Stomach (tissue), 9 donors: ENCODE results near the gene DNTT. TPM values are rescaled to one million over a fixed set of nuclear protein-coding genes. Genes with fewer than 3 reads are reported as not detected.
A peak's percentile ranks its signal among the peaks of the same experiment; 100 is the strongest.

Experiments used
- DNase-seq, 2 donors: peaks; one replicate each; pipeline versions ENCODE4 v3.0.0 to v3.0.0-alpha.2; 2013 to 2019
- H3K27ac ChIP-seq, 5 donors: fragments of 200-600 bp in 4 of 5; sonication (generic) in 4 of 5; one replicate each; pipeline ENCODE4 v1.5.1; 2013 to 2019; ENCODE audit warnings: mild to moderate bottlenecking in 1 of 5, moderate library complexity in 1 of 5
- H3K27me3 ChIP-seq, 3 donors: fragments of 200-600 bp; sonication (generic); one replicate each; pipeline ENCODE4 v1.5.1; 2017 to 2019; ENCODE audit warnings: mixed run types in 1 of 3
- H3K36me3 ChIP-seq, 4 donors: fragments of 200-600 bp; sonication (generic); 1 replicate in 3 of 4; 2 replicates in 1 of 4; pipeline ENCODE4 v1.5.1; 2016 to 2019
- H3K4me1 ChIP-seq, 4 donors: fragments of 200-600 bp; sonication (generic); one replicate each; pipeline ENCODE4 v1.5.1; 2016 to 2019
- H3K4me3 ChIP-seq, 4 donors: fragments of 200-600 bp; sonication (generic) in 3 of 4; one replicate each; pipeline ENCODE4 v1.5.1; 2016 to 2019; ENCODE audit warnings: mild to moderate bottlenecking in 1 of 4
- H3K9me3 ChIP-seq, 4 donors: fragments of 200-600 bp; sonication (generic); one replicate each; pipeline ENCODE4 v1.5.1; 2016 to 2019
- EP300 ChIP-seq: sonication (generic); formaldehyde crosslinking; IDR thresholded peaks from one replicate; pipeline ENCODE4 v1.6.1; 2017; ENCODE audit warnings: antibody characterized with exemption
- POLR2A ChIP-seq, 4 donors: fragments of 450-650 bp; IDR thresholded peaks; one replicate each; pipeline ENCODE4 v1.6.1; 2016; ENCODE audit warnings: antibody characterized with exemption in 4 of 4, control low read depth in 2 of 4, mild to moderate bottlenecking in 1 of 4, moderate library complexity in 1 of 4
- POLR2AphosphoS5 ChIP-seq, 3 donors: sonication (generic); formaldehyde crosslinking; IDR thresholded peaks; one replicate each; pipeline ENCODE4 v1.6.1; 2016; ENCODE audit warnings: antibody characterized with exemption in 3 of 3
- WGBS, 5 donors: extraction: QIAGEN DNeasy Blood & Tissue Kit in 3 of 5; methylation state at CpG; one replicate each; pipeline versions ENCODE4 v1.1.5 to v1.1.7; 2013 to 2018; 5-methylcytosine and 5-hydroxymethylcytosine counted together
- intact Hi-C: fragments of 100-400 bp; cut with DNase I; formaldehyde crosslinking; loops from one replicate; pipeline ENCODE4 v1.15.1; 2023; ENCODE audit warnings: low total_unique reads
- polyA plus RNA-seq, 3 donors: library from polyadenylated mRNA; stranded (reverse); fragments of 200-250 nt; gene quantifications; one replicate each; pipeline ENCODE4 v1.2.3, GENCODE V29; 2013
- total RNA-seq, 5 donors: library from RNA; depleted of rRNA; stranded (reverse); fragments of >200 nt; gene quantifications; one replicate each; pipeline versions ENCODE4 v1.1.0 to v1.2.3, GENCODE V29; 2014 to 2016
- TF ChIP-seq, protein P1 (sequence below), 7 experiments: fragments of 450-650 bp in 4 of 7; fragments of 200-600 bp in 3 of 7; sonication (generic) in 3 of 7; IDR thresholded peaks; one replicate each; pipeline ENCODE4 v1.5.1; 2016 to 2019; ENCODE audit warnings: antibody characterized with exemption in 7 of 7, control low read depth in 2 of 7, mild to moderate bottlenecking in 1 of 7
- donor health status: healthy with polysubstance abuse.
- donor health status: Bipolar disorder and iron deficiency.
- donor health status: healthy.

DNTT gene
- total and polyA plus RNA-seq, 8 donors = not detected

- no peak overlapping the region for H3K27ac ChIP-seq
- peaks cover 9 to 21% (median 17%) of the 10 kb centered on the region in 4 donors for H3K4me1 ChIP-seq
- H3K27me3 ChIP-seq = peaks cover 0 to 4% (median 0%) of the 10 kb centered on the region in 3 donors
- WGBS, 5 donors = 81 to 89% (median 86%) methylated on average over 4 of the region's 4 CpGs
- no peak for TF ChIP-seq POLR2A (IDR thresholded peaks at IDR 0.05)
- no peak for DNase-seq
- no peak overlapping the region for H3K4me3 ChIP-seq
- no peaks in the 10 kb centered on the region for H3K9me3 ChIP-seq
- intact Hi-C loops = loop anchor here (5.0 kb wide), 1 partner anchor 58 kb away; no protein-coding TSS in a partner anchor
- H3K36me3 ChIP-seq = no peaks in the 10 kb centered on the region
Measured at GRCh38 chr10:96290368-96291133, 13.7 kb upstream of the DNTT start.

GRCh38 chr10:96292971-96293920 is 11.0 kb upstream of the DNTT start:
- peak in 1 of 2 donors; percentile 75 for DNase-seq
- Histone ChIP-seq H3K4me1 (peaks cover 0 to 4% (median 3%) of the 10 kb centered on the region in 4 donors), H3K9me3 (no peaks in the 10 kb centered on the region), H3K36me3 (no peaks in the 10 kb centered on the region), H3K27me3 (peaks cover 0 to 4% (median 0%) of the 10 kb centered on the region in 3 donors), H3K27ac (no peak overlapping the region), H3K4me3 (no peak overlapping the region)
- intact Hi-C loops = loop anchor here (5.0 kb wide), 1 partner anchor 61 kb away; no protein-coding TSS in a partner anchor
- WGBS, 5 donors = 32 to 42% (median 36%) methylated on average over 7 of the region's 7 CpGs
- no peak for TF ChIP-seq EP300
- TF ChIP-seq, protein P1, sequence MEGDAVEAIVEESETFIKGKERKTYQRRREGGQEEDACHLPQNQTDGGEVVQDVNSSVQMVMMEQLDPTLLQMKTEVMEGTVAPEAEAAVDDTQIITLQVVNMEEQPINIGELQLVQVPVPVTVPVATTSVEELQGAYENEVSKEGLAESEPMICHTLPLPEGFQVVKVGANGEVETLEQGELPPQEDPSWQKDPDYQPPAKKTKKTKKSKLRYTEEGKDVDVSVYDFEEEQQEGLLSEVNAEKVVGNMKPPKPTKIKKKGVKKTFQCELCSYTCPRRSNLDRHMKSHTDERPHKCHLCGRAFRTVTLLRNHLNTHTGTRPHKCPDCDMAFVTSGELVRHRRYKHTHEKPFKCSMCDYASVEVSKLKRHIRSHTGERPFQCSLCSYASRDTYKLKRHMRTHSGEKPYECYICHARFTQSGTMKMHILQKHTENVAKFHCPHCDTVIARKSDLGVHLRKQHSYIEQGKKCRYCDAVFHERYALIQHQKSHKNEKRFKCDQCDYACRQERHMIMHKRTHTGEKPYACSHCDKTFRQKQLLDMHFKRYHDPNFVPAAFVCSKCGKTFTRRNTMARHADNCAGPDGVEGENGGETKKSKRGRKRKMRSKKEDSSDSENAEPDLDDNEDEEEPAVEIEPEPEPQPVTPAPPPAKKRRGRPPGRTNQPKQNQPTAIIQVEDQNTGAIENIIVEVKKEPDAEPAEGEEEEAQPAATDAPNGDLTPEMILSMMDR (IDR thresholded peaks at IDR 0.05) = peak in 5 of 7 experiments; percentile 46 to 70 (median 52)

GRCh38 chr10:96295475-96295874 is 8.8 kb upstream of the DNTT start:
- 21 to 47% (median 34%) methylated on average over 4 of the region's 4 CpGs for WGBS, 5 donors
- H3K4me3 ChIP-seq = no peak overlapping the region
- TF ChIP-seq, protein P1 (IDR thresholded peaks at IDR 0.05) = no peak
- TF ChIP-seq EP300 (no peak), POLR2A (IDR thresholded peaks at IDR 0.05) (no peak), POLR2AphosphoS5 (IDR thresholded peaks at IDR 0.05) (no peak)
- no peak overlapping the region for H3K27ac ChIP-seq
- H3K27me3 ChIP-seq = peaks cover 0 to 4% (median 0%) of the 10 kb centered on the region in 3 donors
- DNase-seq = no peak
- no peaks in the 10 kb centered on the region for H3K9me3 ChIP-seq
- peaks cover 0 to 14% (median 8%) of the 10 kb centered on the region in 4 donors for H3K4me1 ChIP-seq
- intact Hi-C loops = no loop called here
- no peaks in the 10 kb centered on the region for H3K36me3 ChIP-seq

DNA sequence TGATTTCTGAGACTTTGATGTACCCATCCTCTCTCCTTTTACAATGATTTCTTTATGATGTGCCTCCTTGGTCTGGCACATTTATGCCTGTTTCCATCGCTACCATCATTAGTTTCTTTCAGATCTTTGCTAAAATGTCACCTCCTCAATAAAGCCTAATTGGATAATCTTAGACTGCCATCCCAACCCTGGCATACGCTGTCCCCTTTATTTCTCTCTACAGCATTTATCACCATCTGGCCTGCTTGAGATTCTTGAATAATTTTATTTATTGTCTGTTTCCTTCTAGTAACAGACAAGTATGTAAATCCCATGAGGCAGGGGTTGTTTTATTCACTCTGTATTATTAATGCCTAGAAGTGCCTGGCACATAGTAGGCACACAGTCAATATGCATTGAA is 6.7 kb upstream of the DNTT start:
- Histone ChIP-seq H3K36me3 (no peaks in the 10 kb centered on the region), H3K9me3 (no peaks in the 10 kb centered on the region), H3K4me1 (peaks cover 0 to 14% (median 8%) of the 10 kb centered on the region in 4 donors), H3K27me3 (peaks cover 0 to 7% (median 0%) of the 10 kb centered on the region in 3 donors), H3K4me3 (no peak overlapping the region), H3K27ac (no peak overlapping the region)
- TF ChIP-seq, protein P1 (IDR thresholded peaks at IDR 0.05) = no peak
- TF ChIP-seq POLR2A (IDR thresholded peaks at IDR 0.05) = no peak
- TF ChIP-seq POLR2AphosphoS5 (IDR thresholded peaks at IDR 0.05) = no peak
- TF ChIP-seq EP300 = no peak
- 90 to 97% (median 94%) methylated on average over 2 of the region's 2 CpGs for WGBS, 5 donors
- DNase-seq = no peak
- intact Hi-C loops = no loop called here
